Measurements from ENCODE around the gene DRC1.
"Not testable (repeated sequence)": the region's sequence is repeated elsewhere in the genome, so short reads cannot be mapped to it uniquely, and the experiment has no call there.

DRC1 gene

GRCh38 chr2:26463244-26464192 lies 61.8 kb downstream of the DRC1 start:
- DNase-seq (ENCODE audit: low read depth): no peak

GRCh38 chr2:26464390-26465265 lies 62.9 kb downstream of the DRC1 start:
- no peak for DNase-seq (ENCODE audit: low read depth)

- no peak for DNase-seq (ENCODE audit: low read depth)
Observed at GRCh38 chr2:26465266-26465925, 63.7 kb downstream of the DRC1 start.

- DNase-seq (ENCODE audit: low read depth): no peak
Observed at GRCh38 chr2:26465981-26466471, 64.3 kb downstream of the DRC1 start.

GRCh38 chr2:26466662-26467310 lies 65.1 kb downstream of the DRC1 start:
- no peak for DNase-seq (ENCODE audit: low read depth)

GRCh38 chr2:26468544-26468943 lies 66.8 kb downstream of the DRC1 start:
- not testable (repeated sequence) for DNase-seq (ENCODE audit: low read depth)

GRCh38 chr2:26469092-26469710 lies 67.5 kb downstream of the DRC1 start:
- DNase-seq (ENCODE audit: low read depth): no peak

GRCh38 chr2:26469955-26470354 lies 68.2 kb downstream of the DRC1 start:
- DNase-seq (ENCODE audit: low read depth): no peak

GRCh38 chr2:26470601-26471260 lies 69.0 kb downstream of the DRC1 start:
- no peak for DNase-seq (ENCODE audit: low read depth)

- no peak for DNase-seq (ENCODE audit: low read depth)
Observed at GRCh38 chr2:26471289-26471688, 69.6 kb downstream of the DRC1 start.

GRCh38 chr2:26471766-26472706 lies 70.3 kb downstream of the DRC1 start:
- DNase-seq (ENCODE audit: low read depth): no peak

- DNase-seq (ENCODE audit: low read depth): no peak
Observed at GRCh38 chr2:26472821-26473655, 71.3 kb downstream of the DRC1 start.

GRCh38 chr2:26473796-26474195 lies 72.1 kb downstream of the DRC1 start:
- DNase-seq (ENCODE audit: low read depth): no peak

- DNase-seq (ENCODE audit: low read depth): no peak
Observed at GRCh38 chr2:26474261-26474785, 72.6 kb downstream of the DRC1 start.

- no peak for DNase-seq (ENCODE audit: low read depth)
Observed at GRCh38 chr2:26475037-26475436, 73.3 kb downstream of the DRC1 start.

GRCh38 chr2:26475832-26476501 lies 74.2 kb downstream of the DRC1 start:
- DNase-seq (ENCODE audit: low read depth): no peak

- no peak for DNase-seq (ENCODE audit: low read depth)
Observed at GRCh38 chr2:26477126-26477910, 75.6 kb downstream of the DRC1 start.

Data from stromal cell of bone marrow (primary cell).